Esophagus squamous epithelium (tissue), 4 donors: ENCODE data around the gene GNB5.

Experiments used
- POLR2A ChIP-seq, 4 donors: fragments of 450-650 bp; IDR thresholded peaks; one replicate each; pipeline ENCODE4 v1.6.1; 2017; ENCODE audit warnings: antibody characterized with exemption in 4 of 4, mild to moderate bottlenecking in 4 of 4, moderate library complexity in 3 of 4
- TF ChIP-seq, protein P1 (sequence below), 6 experiments: fragments of 450-650 bp in 4 of 6; fragments of 200-600 bp in 2 of 6; sonication (generic) in 2 of 6; IDR thresholded peaks; one replicate each; pipeline ENCODE4 v1.5.1; 2016 to 2019; ENCODE audit warnings: antibody characterized with exemption in 6 of 6, mild to moderate bottlenecking in 4 of 6, moderate library complexity in 4 of 6

GRCh38 chr15:52066842-52067544 is 124.2 kb downstream of the GNB5 start:
- TF ChIP-seq, protein P1, sequence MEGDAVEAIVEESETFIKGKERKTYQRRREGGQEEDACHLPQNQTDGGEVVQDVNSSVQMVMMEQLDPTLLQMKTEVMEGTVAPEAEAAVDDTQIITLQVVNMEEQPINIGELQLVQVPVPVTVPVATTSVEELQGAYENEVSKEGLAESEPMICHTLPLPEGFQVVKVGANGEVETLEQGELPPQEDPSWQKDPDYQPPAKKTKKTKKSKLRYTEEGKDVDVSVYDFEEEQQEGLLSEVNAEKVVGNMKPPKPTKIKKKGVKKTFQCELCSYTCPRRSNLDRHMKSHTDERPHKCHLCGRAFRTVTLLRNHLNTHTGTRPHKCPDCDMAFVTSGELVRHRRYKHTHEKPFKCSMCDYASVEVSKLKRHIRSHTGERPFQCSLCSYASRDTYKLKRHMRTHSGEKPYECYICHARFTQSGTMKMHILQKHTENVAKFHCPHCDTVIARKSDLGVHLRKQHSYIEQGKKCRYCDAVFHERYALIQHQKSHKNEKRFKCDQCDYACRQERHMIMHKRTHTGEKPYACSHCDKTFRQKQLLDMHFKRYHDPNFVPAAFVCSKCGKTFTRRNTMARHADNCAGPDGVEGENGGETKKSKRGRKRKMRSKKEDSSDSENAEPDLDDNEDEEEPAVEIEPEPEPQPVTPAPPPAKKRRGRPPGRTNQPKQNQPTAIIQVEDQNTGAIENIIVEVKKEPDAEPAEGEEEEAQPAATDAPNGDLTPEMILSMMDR (IDR thresholded peaks at IDR 0.05): no peak
- TF ChIP-seq POLR2A (IDR thresholded peaks at IDR 0.05): no peak
